HepG2 (cell line): ENCODE results near the gene UBQLN4. TPM values are rescaled to one million over a fixed set of nuclear protein-coding genes. Genes with fewer than 3 reads are reported as not detected.

ENCODE experiments used
- GFI1 ChIP-seq: sonication (generic); formaldehyde crosslinking; IDR thresholded peaks from 2 replicates; pipeline ENCODE4 v1.5.0; 2020; ENCODE audit warnings: missing genetic modification reagents, mild to moderate bottlenecking, borderline replicate concordance
- polyA plus RNA-seq, 8 experiments: library from polyadenylated mRNA; depleted of rRNA in 3 of 8; stranded (reverse) in 7 of 8; unstranded in 1 of 8; fragments of >200 nt; fragmentation: Illumina TruSeq in 4 of 8; extraction: Trizol in 4 of 8; gene quantifications; 2 replicates each; pipeline versions ENCODE4 v1.2.1 to v1.2.3, GENCODE V29; 2011 to 2016; ENCODE audit warnings: low read depth in 4 of 8, missing spikeins in 1 of 8, mixed read lengths in 1 of 8; ENCODE audit not compliant: insufficient read depth in 1 of 8
- total RNA-seq, 5 experiments: library from RNA; depleted of rRNA; stranded (reverse); fragments of >200 nt; fragmentation: Illumina TruSeq; extraction: Trizol; gene quantifications; 2 replicates each; pipeline ENCODE4 v1.2.3, GENCODE V29; 2016; ENCODE audit warnings: low read depth in 1 of 5
- TF ChIP-seq, protein P1 (sequence below): sonication (generic); formaldehyde crosslinking; conservative IDR thresholded peaks from 2 replicates; pipeline ENCODE4 v1.4.0; 2020; ENCODE audit warnings: mild to moderate bottlenecking, missing genetic modification reagents, moderate library complexity
- TF ChIP-seq, protein P2 (sequence below): sonication (generic); formaldehyde crosslinking; IDR thresholded peaks from 2 replicates; pipeline ENCODE4 v1.9.0; 2021; ENCODE audit warnings: missing genetic modification reagents, borderline replicate concordance
- TF ChIP-seq, protein P3 (sequence below): sonication (generic); formaldehyde crosslinking; IDR thresholded peaks from 2 replicates; pipeline ENCODE4 v1.4.0; 2020; ENCODE audit warnings: missing genetic modification reagents, borderline replicate concordance

UBQLN4 gene
- total and polyA plus RNA-seq, 2 of the 13 experiments (the other 11 are each of a cell fraction or from before 2014, with no cell fraction given) = 31.5 to 39.8 TPM

DNA sequence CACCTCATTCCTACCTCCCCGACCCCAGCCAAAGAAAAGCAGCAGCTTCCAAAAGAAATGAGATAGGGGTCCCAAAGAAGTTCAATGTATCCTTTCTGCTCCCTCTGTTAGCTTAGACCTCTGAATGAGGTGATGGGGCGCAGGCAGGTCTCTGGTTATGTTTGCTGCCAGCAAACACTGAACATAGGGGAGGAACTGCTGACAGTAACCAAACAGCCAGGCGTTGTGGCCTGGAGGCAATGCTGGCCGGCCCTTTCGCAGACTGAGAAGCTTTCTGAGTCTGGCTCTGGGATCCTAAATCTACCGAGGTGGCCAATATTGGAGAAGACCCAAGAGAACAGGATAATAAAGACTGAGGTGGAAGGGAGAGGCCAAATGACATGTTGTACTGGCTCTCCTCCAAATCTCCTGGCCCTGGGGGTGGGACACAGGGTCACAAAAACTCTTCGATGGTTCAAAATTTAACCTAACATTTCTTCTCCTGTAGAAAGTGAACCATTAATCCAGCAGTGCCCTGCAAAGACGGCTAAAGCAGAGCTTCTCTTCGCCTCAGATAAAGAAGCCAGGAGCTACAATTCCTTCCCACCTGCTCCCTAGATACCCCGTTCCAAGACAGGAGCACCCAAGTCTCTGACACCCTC is 52.5 kb downstream of the UBQLN4 start (continued):
- TF ChIP-seq GFI1 = no peak
- TF ChIP-seq, protein P1, sequence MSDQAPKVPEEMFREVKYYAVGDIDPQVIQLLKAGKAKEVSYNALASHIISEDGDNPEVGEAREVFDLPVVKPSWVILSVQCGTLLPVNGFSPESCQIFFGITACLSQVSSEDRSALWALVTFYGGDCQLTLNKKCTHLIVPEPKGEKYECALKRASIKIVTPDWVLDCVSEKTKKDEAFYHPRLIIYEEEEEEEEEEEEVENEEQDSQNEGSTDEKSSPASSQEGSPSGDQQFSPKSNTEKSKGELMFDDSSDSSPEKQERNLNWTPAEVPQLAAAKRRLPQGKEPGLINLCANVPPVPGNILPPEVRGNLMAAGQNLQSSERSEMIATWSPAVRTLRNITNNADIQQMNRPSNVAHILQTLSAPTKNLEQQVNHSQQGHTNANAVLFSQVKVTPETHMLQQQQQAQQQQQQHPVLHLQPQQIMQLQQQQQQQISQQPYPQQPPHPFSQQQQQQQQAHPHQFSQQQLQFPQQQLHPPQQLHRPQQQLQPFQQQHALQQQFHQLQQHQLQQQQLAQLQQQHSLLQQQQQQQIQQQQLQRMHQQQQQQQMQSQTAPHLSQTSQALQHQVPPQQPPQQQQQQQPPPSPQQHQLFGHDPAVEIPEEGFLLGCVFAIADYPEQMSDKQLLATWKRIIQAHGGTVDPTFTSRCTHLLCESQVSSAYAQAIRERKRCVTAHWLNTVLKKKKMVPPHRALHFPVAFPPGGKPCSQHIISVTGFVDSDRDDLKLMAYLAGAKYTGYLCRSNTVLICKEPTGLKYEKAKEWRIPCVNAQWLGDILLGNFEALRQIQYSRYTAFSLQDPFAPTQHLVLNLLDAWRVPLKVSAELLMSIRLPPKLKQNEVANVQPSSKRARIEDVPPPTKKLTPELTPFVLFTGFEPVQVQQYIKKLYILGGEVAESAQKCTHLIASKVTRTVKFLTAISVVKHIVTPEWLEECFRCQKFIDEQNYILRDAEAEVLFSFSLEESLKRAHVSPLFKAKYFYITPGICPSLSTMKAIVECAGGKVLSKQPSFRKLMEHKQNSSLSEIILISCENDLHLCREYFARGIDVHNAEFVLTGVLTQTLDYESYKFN = 0 out of 2 replicates have a peak, but pooled peaks have one; percentile 1
- TF ChIP-seq, protein P2, sequence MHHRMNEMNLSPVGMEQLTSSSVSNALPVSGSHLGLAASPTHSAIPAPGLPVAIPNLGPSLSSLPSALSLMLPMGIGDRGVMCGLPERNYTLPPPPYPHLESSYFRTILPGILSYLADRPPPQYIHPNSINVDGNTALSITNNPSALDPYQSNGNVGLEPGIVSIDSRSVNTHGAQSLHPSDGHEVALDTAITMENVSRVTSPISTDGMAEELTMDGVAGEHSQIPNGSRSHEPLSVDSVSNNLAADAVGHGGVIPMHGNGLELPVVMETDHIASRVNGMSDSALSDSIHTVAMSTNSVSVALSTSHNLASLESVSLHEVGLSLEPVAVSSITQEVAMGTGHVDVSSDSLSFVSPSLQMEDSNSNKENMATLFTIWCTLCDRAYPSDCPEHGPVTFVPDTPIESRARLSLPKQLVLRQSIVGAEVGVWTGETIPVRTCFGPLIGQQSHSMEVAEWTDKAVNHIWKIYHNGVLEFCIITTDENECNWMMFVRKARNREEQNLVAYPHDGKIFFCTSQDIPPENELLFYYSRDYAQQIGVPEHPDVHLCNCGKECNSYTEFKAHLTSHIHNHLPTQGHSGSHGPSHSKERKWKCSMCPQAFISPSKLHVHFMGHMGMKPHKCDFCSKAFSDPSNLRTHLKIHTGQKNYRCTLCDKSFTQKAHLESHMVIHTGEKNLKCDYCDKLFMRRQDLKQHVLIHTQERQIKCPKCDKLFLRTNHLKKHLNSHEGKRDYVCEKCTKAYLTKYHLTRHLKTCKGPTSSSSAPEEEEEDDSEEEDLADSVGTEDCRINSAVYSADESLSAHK (CRISPR knock-in tag) = no peak
- TF ChIP-seq, protein P3, sequence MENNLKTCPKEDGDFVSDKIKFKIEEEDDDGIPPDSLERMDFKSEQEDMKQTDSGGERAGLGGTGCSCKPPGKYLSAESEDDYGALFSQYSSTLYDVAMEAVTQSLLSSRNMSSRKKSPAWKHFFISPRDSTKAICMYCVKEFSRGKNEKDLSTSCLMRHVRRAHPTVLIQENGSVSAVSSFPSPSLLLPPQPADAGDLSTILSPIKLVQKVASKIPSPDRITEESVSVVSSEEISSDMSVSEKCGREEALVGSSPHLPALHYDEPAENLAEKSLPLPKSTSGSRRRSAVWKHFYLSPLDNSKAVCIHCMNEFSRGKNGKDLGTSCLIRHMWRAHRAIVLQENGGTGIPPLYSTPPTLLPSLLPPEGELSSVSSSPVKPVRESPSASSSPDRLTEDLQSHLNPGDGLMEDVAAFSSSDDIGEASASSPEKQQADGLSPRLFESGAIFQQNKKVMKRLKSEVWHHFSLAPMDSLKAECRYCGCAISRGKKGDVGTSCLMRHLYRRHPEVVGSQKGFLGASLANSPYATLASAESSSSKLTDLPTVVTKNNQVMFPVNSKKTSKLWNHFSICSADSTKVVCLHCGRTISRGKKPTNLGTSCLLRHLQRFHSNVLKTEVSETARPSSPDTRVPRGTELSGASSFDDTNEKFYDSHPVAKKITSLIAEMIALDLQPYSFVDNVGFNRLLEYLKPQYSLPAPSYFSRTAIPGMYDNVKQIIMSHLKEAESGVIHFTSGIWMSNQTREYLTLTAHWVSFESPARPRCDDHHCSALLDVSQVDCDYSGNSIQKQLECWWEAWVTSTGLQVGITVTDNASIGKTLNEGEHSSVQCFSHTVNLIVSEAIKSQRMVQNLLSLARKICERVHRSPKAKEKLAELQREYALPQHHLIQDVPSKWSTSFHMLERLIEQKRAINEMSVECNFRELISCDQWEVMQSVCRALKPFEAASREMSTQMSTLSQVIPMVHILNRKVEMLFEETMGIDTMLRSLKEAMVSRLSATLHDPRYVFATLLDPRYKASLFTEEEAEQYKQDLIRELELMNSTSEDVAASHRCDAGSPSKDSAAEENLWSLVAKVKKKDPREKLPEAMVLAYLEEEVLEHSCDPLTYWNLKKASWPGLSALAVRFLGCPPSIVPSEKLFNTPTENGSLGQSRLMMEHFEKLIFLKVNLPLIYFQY (CRISPR knock-in tag) = no peak
